ENCODE measurements around the gene CACNB3.
A peak's percentile ranks its signal among the peaks of the same experiment; 100 is the strongest.
"Not testable (repeated sequence)": the region's sequence is repeated elsewhere in the genome, so short reads cannot be mapped to it uniquely, and the experiment has no call there.

Gene CACNB3

GRCh38 chr12:48854932-48855331, 36.6 kb downstream of the CACNB3 start:
- DNase-seq (ENCODE audit: low read depth) = not testable (repeated sequence)

GRCh38 chr12:48856379-48856778, 38.1 kb downstream of the CACNB3 start:
- DNase-seq (ENCODE audit: low read depth) = no peak

- no peak for DNase-seq (ENCODE audit: low read depth)
Measured at GRCh38 chr12:48857278-48857994, 39.1 kb downstream of the CACNB3 start.

GRCh38 chr12:48858043-48858442, 39.7 kb downstream of the CACNB3 start:
- no peak for DNase-seq (ENCODE audit: low read depth)

GRCh38 chr12:48859607-48860006, 41.3 kb downstream of the CACNB3 start:
- no peak for DNase-seq (ENCODE audit: low read depth)

GRCh38 chr12:48860236-48860635, 41.9 kb downstream of the CACNB3 start:
- DNase-seq (ENCODE audit: low read depth) = not testable (repeated sequence)

GRCh38 chr12:48861111-48861510, 42.8 kb downstream of the CACNB3 start:
- no peak for DNase-seq (ENCODE audit: low read depth)

- DNase-seq (ENCODE audit: low read depth) = no peak
Measured at GRCh38 chr12:48862760-48863159, 44.5 kb downstream of the CACNB3 start.

- DNase-seq (ENCODE audit: low read depth) = no peak
Measured at GRCh38 chr12:48863291-48863690, 45.0 kb downstream of the CACNB3 start.

- peak; percentile 67 for DNase-seq (ENCODE audit: low read depth)
Measured at GRCh38 chr12:48865281-48866051, 47.2 kb downstream of the CACNB3 start, which contains the start of gene RND1. Gene RND1, minus strand, starts transcription at chr12:48865870. Its CDS starts 103 bp downstream, at chr12:48865767.

GRCh38 chr12:48866052-48866711, 47.9 kb downstream of the CACNB3 start:
- DNase-seq (ENCODE audit: low read depth) = no peak

GRCh38 chr12:48868451-48868850, 50.2 kb downstream of the CACNB3 start:
- DNase-seq (ENCODE audit: low read depth) = no peak

- no peak for DNase-seq (ENCODE audit: low read depth)
Measured at GRCh38 chr12:48869191-48869590, 50.9 kb downstream of the CACNB3 start.

- no peak for DNase-seq (ENCODE audit: low read depth)
Measured at GRCh38 chr12:48873096-48873495, 54.8 kb downstream of the CACNB3 start.

- DNase-seq (ENCODE audit: low read depth) = not testable (repeated sequence)
Measured at GRCh38 chr12:48873534-48873933, 55.2 kb downstream of the CACNB3 start.

GRCh38 chr12:48875944-48876515, 57.7 kb downstream of the CACNB3 start:
- DNase-seq (ENCODE audit: low read depth) = no peak
